CD14-positive monocyte (primary cell): Measurements from ENCODE around the gene PIR. TPM values are rescaled to one million over a fixed set of nuclear protein-coding genes. Genes with fewer than 3 reads are reported as not detected.

ENCODE experiments used
- DNase-seq, 3 donors: peaks; one replicate each; pipeline ENCODE4 v3.0.0-alpha.2; 2011 to 2022
- H2AFZ ChIP-seq: 2 replicates; pipeline ENCODE4 v1.6.0; 2012; ENCODE audit warnings: mild to moderate bottlenecking, low read depth, low read length, inconsistent platforms; ENCODE audit not compliant: insufficient read depth, poor library complexity, severe bottlenecking
- H3K27ac ChIP-seq, 2 donors: 1 replicate in 1 of 2; 2 replicates in 1 of 2; pipeline ENCODE4 v1.5.1; 2012 to 2013; ENCODE audit warnings: low read length in 2 of 2, control low read depth in 1 of 2, inconsistent platforms in 1 of 2, low read depth in 1 of 2, mild to moderate bottlenecking in 1 of 2
- H3K27me3 ChIP-seq, 2 donors: one replicate each; pipeline versions ENCODE4 v1.6.0 to v1.6.1; 2011 to 2013; ENCODE audit warnings: low read length in 2 of 2; ENCODE audit not compliant: control insufficient read depth in 2 of 2, insufficient read depth in 2 of 2
- H3K36me3 ChIP-seq, 2 donors: replicated peaks in 1 of 2; 1 replicate in 1 of 2; 2 replicates in 1 of 2; pipeline versions ENCODE4 v1.5.1 to v1.6.1; 2012 to 2013; ENCODE audit warnings: low read length in 2 of 2, control low read depth in 1 of 2, inconsistent platforms in 1 of 2, mild to moderate bottlenecking in 1 of 2; ENCODE audit not compliant: insufficient read depth in 2 of 2, control insufficient read depth in 1 of 2
- H3K4me1 ChIP-seq, 2 donors: 1 replicate in 1 of 2; 2 replicates in 1 of 2; pipeline versions ENCODE4 v1.5.1 to v1.6.1; 2012 to 2013; ENCODE audit warnings: low read length in 2 of 2, control low read depth in 1 of 2, inconsistent platforms in 1 of 2, mild to moderate bottlenecking in 1 of 2, moderate library complexity in 1 of 2; ENCODE audit not compliant: insufficient read depth in 2 of 2, control insufficient read depth in 1 of 2
- H3K4me2 ChIP-seq: replicated peaks from 2 replicates; pipeline ENCODE3; 2012; ENCODE audit warnings: low read length, moderate library complexity, mild to moderate bottlenecking; ENCODE audit not compliant: poor library complexity, severe bottlenecking; ENCODE audit errors: extremely low read depth
- H3K4me3 ChIP-seq, 3 experiments: fragments of 200-600 bp in 1 of 3; sonication (generic) in 1 of 3; replicated peaks in 1 of 3; 1 replicate in 2 of 3; 2 replicates in 1 of 3; pipeline ENCODE4 v1.5.1; 2011 to 2013; ENCODE audit warnings: low read length in 3 of 3, mild to moderate bottlenecking in 3 of 3, control low read depth in 2 of 3, low read depth in 2 of 3, inconsistent platforms in 1 of 3, moderate library complexity in 1 of 3
- H3K79me2 ChIP-seq: 2 replicates; pipeline ENCODE4 v1.6.0; 2012; ENCODE audit warnings: mild to moderate bottlenecking, control low read depth, inconsistent platforms, low read length, moderate library complexity; ENCODE audit not compliant: insufficient read depth
- H3K9ac ChIP-seq: 2 replicates; pipeline ENCODE4 v1.6.0; 2017; ENCODE audit warnings: low read length, mild to moderate bottlenecking; ENCODE audit not compliant: insufficient read depth, poor library complexity, severe bottlenecking
- H3K9me3 ChIP-seq, 2 donors: replicated peaks in 1 of 2; 1 replicate in 1 of 2; 2 replicates in 1 of 2; pipeline versions ENCODE4 v1.5.1 to v1.6.1; 2012 to 2013; ENCODE audit warnings: low read length in 2 of 2, control low read depth in 1 of 2; ENCODE audit not compliant: control insufficient read depth in 1 of 2, insufficient read depth in 1 of 2
- H4K20me1 ChIP-seq: 2 replicates; pipeline ENCODE4 v1.6.0; 2012; ENCODE audit warnings: mild to moderate bottlenecking, low read length, control low read depth, moderate library complexity; ENCODE audit not compliant: insufficient read depth
- H3K27ac Mint-ChIP-seq, 7 donors: one replicate each; pipeline ENCODE4 v1.8.0; 2020; ENCODE audit warnings: mild to moderate bottlenecking in 7 of 7, mixed read lengths in 7 of 7, moderate library complexity in 6 of 7, inconsistent platforms in 2 of 7
- H3K27me3 Mint-ChIP-seq, 3 donors: one replicate each; pipeline ENCODE4 v1.8.0; 2021 to 2022; ENCODE audit warnings: low read depth in 3 of 3, mild to moderate bottlenecking in 3 of 3, mixed read lengths in 3 of 3, moderate library complexity in 3 of 3, inconsistent platforms in 1 of 3
- H3K36me3 Mint-ChIP-seq, 2 donors: one replicate each; pipeline ENCODE4 v1.8.0; 2020; ENCODE audit warnings: mixed read lengths in 2 of 2, inconsistent platforms in 1 of 2, mild to moderate bottlenecking in 1 of 2
- H3K4me1 Mint-ChIP-seq: one replicate; pipeline ENCODE4 v1.8.0; 2020; ENCODE audit warnings: mild to moderate bottlenecking, mixed read lengths
- H3K4me3 Mint-ChIP-seq, 2 donors: one replicate each; pipeline ENCODE4 v1.8.0; 2020; ENCODE audit warnings: mild to moderate bottlenecking in 2 of 2, mixed read lengths in 2 of 2, moderate library complexity in 1 of 2
- H3K9me3 Mint-ChIP-seq, 7 donors: one replicate each; pipeline ENCODE4 v1.8.0; 2020 to 2022; ENCODE audit warnings: mixed read lengths in 7 of 7, mild to moderate bottlenecking in 6 of 7, moderate library complexity in 6 of 7, inconsistent platforms in 2 of 7
- WGBS: methylation state at CpG from one replicate; pipeline ENCODE4 v1.1.5; 2013; ENCODE audit warnings: missing lambda C conversion rate; ENCODE audit not compliant: insufficient coverage; 5-methylcytosine and 5-hydroxymethylcytosine counted together
- intact Hi-C, 2 donors: fragments of 100-400 bp; cut with micrococcal nuclease; formaldehyde crosslinking; loops; one replicate each; pipeline versions ENCODE4 v1.15.0 to v1.15.1; 2023
- polyA plus RNA-seq, 3 donors: library from polyadenylated mRNA; depleted of rRNA in 1 of 3; unstranded in 2 of 3; stranded (reverse) in 1 of 3; fragments of 300-500 nt in 2 of 3; fragments of >200 nt in 1 of 3; fragmentation: Illumina TruSeq in 2 of 3; gene quantifications; 1 replicate in 2 of 3; 2 replicates in 1 of 3; pipeline ENCODE4 v1.2.3, GENCODE V29; 2012 to 2021
- TF ChIP-seq, protein P1 (sequence below): fragments of 200-600 bp; IDR thresholded peaks from one replicate; pipeline ENCODE4 v1.8.0; 2022; ENCODE audit warnings: antibody characterized with exemption, mild to moderate bottlenecking

The PIR gene
- polyA plus RNA-seq, 3 donors: 0.05 to 0.23 TPM; not detected in 1

DNA sequence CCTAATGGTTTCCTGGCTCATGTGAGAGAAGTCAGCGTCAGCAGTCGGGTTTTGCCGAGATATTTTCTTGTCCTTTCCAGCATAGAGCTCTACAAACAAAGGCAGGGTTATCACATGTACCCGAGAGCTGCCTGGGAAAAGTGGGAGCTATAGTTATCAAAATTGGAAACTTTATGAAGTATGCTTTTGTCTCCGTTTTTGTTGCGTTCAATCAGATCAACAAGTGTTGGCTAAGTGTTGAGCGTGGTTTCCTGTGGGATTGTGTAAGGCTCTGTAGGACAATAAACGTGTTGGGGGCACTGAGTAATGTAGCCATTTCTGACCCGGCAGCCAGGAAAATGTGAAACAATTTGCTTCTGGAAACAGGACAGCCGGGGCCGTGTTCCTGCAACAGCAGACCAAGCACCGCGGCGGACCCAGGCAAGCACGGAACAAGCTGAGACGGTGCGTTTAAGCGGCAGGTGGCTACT is 7.4 kb upstream of the PIR start, which contains the start of gene BMX:
BMX (plus strand) TSS at position 311 of the 470 bp plus-strand sequence. CDS start 7,547 bp downstream, outside the sequence.
- no peak within 1 kb of the TSS for H3K9ac ChIP-seq
- DNase-seq: peak; percentile 1 to 11 (median 10)
- H3K4me2 ChIP-seq: peak within 1 kb of the TSS; percentile 36
- intact Hi-C loops: no loop called here
- Mint-ChIP-seq H3K27ac (peak within 1 kb of the TSS in 5 of 7 donors; percentile 20 to 85 (median 53)), H3K27me3 (peaks cover 0 to 54% (median 2%) of the 10 kb centered on the region in 3 donors), H3K36me3 (no peaks in the 10 kb centered on the region), H3K4me1 (peaks cover 26% of the 10 kb centered on the region), H3K9me3 (peaks cover 0 to 5% (median 0%) of the 10 kb centered on the region in 7 donors), H3K4me3 (peak within 1 kb of the TSS; percentile 63 to 77)
- H2AFZ ChIP-seq: peak within 1 kb of the TSS; percentile 63
- H3K4me3 ChIP-seq: peak within 1 kb of the TSS in 2 of 3 experiments; percentile 15 to 51
- no peaks in the 10 kb centered on the region for H4K20me1 ChIP-seq
- no peaks in the 10 kb centered on the region for H3K36me3 ChIP-seq
- peak within 1 kb of the TSS in 1 of 2 donors; percentile 11 for H3K27ac ChIP-seq
- peaks cover 0 to 7% of the 10 kb centered on the region in 2 donors for H3K4me1 ChIP-seq
- H3K9me3 ChIP-seq: no peaks in the 10 kb centered on the region
- H3K27me3 ChIP-seq: peaks cover 0 to 67% of the 10 kb centered on the region in 2 donors
- 33% methylated on average over 14 of the region's 18 CpGs for WGBS
- TF ChIP-seq, protein P1, sequence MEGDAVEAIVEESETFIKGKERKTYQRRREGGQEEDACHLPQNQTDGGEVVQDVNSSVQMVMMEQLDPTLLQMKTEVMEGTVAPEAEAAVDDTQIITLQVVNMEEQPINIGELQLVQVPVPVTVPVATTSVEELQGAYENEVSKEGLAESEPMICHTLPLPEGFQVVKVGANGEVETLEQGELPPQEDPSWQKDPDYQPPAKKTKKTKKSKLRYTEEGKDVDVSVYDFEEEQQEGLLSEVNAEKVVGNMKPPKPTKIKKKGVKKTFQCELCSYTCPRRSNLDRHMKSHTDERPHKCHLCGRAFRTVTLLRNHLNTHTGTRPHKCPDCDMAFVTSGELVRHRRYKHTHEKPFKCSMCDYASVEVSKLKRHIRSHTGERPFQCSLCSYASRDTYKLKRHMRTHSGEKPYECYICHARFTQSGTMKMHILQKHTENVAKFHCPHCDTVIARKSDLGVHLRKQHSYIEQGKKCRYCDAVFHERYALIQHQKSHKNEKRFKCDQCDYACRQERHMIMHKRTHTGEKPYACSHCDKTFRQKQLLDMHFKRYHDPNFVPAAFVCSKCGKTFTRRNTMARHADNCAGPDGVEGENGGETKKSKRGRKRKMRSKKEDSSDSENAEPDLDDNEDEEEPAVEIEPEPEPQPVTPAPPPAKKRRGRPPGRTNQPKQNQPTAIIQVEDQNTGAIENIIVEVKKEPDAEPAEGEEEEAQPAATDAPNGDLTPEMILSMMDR: no peak
- no peaks in the 10 kb centered on the region for H3K79me2 ChIP-seq

- Histone ChIP-seq H3K9me3 (no peaks in the 10 kb centered on the region), H4K20me1 (no peaks in the 10 kb centered on the region), H3K36me3 (no peaks in the 10 kb centered on the region), H3K79me2 (no peaks in the 10 kb centered on the region), H3K27ac (no peak overlapping the region), H2AFZ (no peak overlapping the region), H3K4me1 (peaks cover 0 to 4% of the 10 kb centered on the region in 2 donors), H3K4me2 (peak overlapping the region; percentile 36), H3K4me3 (no peak overlapping the region), H3K9ac (no peak overlapping the region), H3K27me3 (peaks cover 0 to 62% of the 10 kb centered on the region in 2 donors)
- no CpG with 5 or more reads among the region's 3 CpGs for WGBS
- Mint-ChIP-seq H3K9me3 (peaks cover 0 to 5% (median 0%) of the 10 kb centered on the region in 7 donors), H3K27me3 (peaks cover 0 to 57% (median 2%) of the 10 kb centered on the region in 3 donors), H3K36me3 (no peaks in the 10 kb centered on the region), H3K4me3 (no peak overlapping the region), H3K27ac (no peak overlapping the region), H3K4me1 (peaks cover 23% of the 10 kb centered on the region)
- TF ChIP-seq, protein P1: no peak
- no peak for DNase-seq
- intact Hi-C loops: no loop called here
Observed at GRCh38 chrX:15499976-15500375, 6.8 kb upstream of the PIR start.
